Naive thymus-derived CD4-positive, alpha-beta T cell (primary cell): ENCODE data around the gene SMIM5. TPM values are rescaled to one million over a fixed set of nuclear protein-coding genes. Genes with fewer than 3 reads are reported as not detected.
"Not testable (repeated sequence)": the region's sequence is repeated elsewhere in the genome, so short reads cannot be mapped to it uniquely, and the experiment has no call there.

Source experiments
- ATAC-seq: fragments of 150-1000 bp; cut with Tn5 transposase; 2 replicates; pipeline ENCODE4 v1.10.0; 2021; ENCODE audit warnings: mild to moderate bottlenecking, moderate library complexity
- CTCF ChIA-PET: fragments of 350-600 bp; sonication (Branson Sonifier 250); formaldehyde crosslinking; loops from one replicate; lab custom pipeline; 2021; ENCODE audit warnings: antibody characterized with exemption; lab: Charles Lee
- POLR2A ChIA-PET: fragments of 350-600 bp; sonication (Branson Sonifier 250); formaldehyde crosslinking; loops from one replicate; lab custom pipeline; 2021; ENCODE audit warnings: antibody characterized with exemption, inconsistent platforms; lab: Charles Lee
- DNase-seq, 9 donors: peaks; one replicate each; pipeline versions ENCODE4 v3.0.0 to v3.0.0-alpha.2; 2020 to 2022; ENCODE audit warnings: mixed read lengths in 1 of 9
- H3K27ac ChIP-seq: one replicate; pipeline ENCODE4 v1.7.0; 2013; ENCODE audit warnings: mild to moderate bottlenecking, low read depth, low read length, moderate library complexity
- H3K27me3 ChIP-seq, 2 donors: one replicate each; pipeline ENCODE4 v1.7.0; 2013; ENCODE audit warnings: low read length in 2 of 2, mild to moderate bottlenecking in 2 of 2, moderate library complexity in 2 of 2; ENCODE audit not compliant: control insufficient read depth in 2 of 2, insufficient read depth in 2 of 2
- H3K36me3 ChIP-seq, 3 experiments: 1 replicate in 2 of 3; 2 replicates in 1 of 3; pipeline ENCODE4 v1.7.0; 2013; ENCODE audit warnings: low read length in 3 of 3, mild to moderate bottlenecking in 3 of 3, moderate library complexity in 1 of 3; ENCODE audit not compliant: insufficient read depth in 3 of 3, control insufficient read depth in 2 of 3
- H3K4me1 ChIP-seq, 2 donors: one replicate each; pipeline ENCODE4 v1.7.0; 2013; ENCODE audit warnings: low read length in 2 of 2, mild to moderate bottlenecking in 2 of 2, moderate library complexity in 1 of 2; ENCODE audit not compliant: control insufficient read depth in 2 of 2, insufficient read depth in 2 of 2
- H3K4me3 ChIP-seq: 2 replicates; pipeline ENCODE4 v1.7.0; 2013; ENCODE audit warnings: mild to moderate bottlenecking, low read length
- H3K9me3 ChIP-seq, 3 experiments: 1 replicate in 2 of 3; 2 replicates in 1 of 3; pipeline ENCODE4 v1.7.0; 2013; ENCODE audit warnings: low read length in 3 of 3; ENCODE audit not compliant: control insufficient read depth in 2 of 3
- H3K27ac Mint-ChIP-seq, 9 donors: one replicate each; pipeline ENCODE4 v1.8.0; 2020 to 2022; ENCODE audit warnings: mixed read lengths in 9 of 9, mild to moderate bottlenecking in 8 of 9, moderate library complexity in 5 of 9, inconsistent platforms in 2 of 9
- H3K27me3 Mint-ChIP-seq, 5 donors: one replicate each; pipeline ENCODE4 v1.8.0; 2021 to 2022; ENCODE audit warnings: mixed read lengths in 5 of 5, mild to moderate bottlenecking in 1 of 5
- H3K36me3 Mint-ChIP-seq, 5 donors: one replicate each; pipeline ENCODE4 v1.8.0; 2020 to 2022; ENCODE audit warnings: mixed read lengths in 5 of 5, mild to moderate bottlenecking in 3 of 5, inconsistent platforms in 1 of 5
- H3K4me1 Mint-ChIP-seq, 7 donors: one replicate each; pipeline ENCODE4 v1.8.0; 2020 to 2022; ENCODE audit warnings: mixed read lengths in 7 of 7, mild to moderate bottlenecking in 3 of 7, inconsistent platforms in 1 of 7
- H3K4me3 Mint-ChIP-seq, 10 donors: one replicate each; pipeline ENCODE4 v1.8.0; 2020 to 2022; ENCODE audit warnings: mild to moderate bottlenecking in 10 of 10, mixed read lengths in 10 of 10, moderate library complexity in 6 of 10, inconsistent platforms in 2 of 10
- H3K9me3 Mint-ChIP-seq, 11 donors: one replicate each; pipeline ENCODE4 v1.8.0; 2020 to 2022; ENCODE audit warnings: mixed read lengths in 11 of 11, mild to moderate bottlenecking in 4 of 11, inconsistent platforms in 1 of 11, moderate library complexity in 1 of 11
- intact Hi-C, 2 donors: fragments of 100-400 bp; cut with micrococcal nuclease; formaldehyde crosslinking; loops; one replicate each; pipeline ENCODE4 v1.15.1; 2023
- polyA plus RNA-seq, 2 donors: library from polyadenylated mRNA; unstranded; fragments of 300-500 nt; fragmentation: Illumina TruSeq; gene quantifications; one replicate each; pipeline ENCODE4 v1.2.3, GENCODE V29; 2021
- total RNA-seq, 6 experiments: library from RNA in 5 of 6; stranded (reverse) in 5 of 6; gene quantifications; 1 replicate in 5 of 6; 2 replicates in 1 of 6; pipeline ENCODE4 v1.2.3 and lab custom pipeline; 2021 to 2026

The SMIM5 gene
- total and polyA plus RNA-seq, 7 experiments from 2014 or later: 0.06 to 2.4 (median 0.82) TPM

- H3K27ac Mint-ChIP-seq, H3K4me3 Mint-ChIP-seq, H3K36me3 ChIP-seq, H3K4me3 ChIP-seq, ATAC-seq, H3K27me3 ChIP-seq, H3K4me1 ChIP-seq, H3K27ac ChIP-seq, H3K9me3 Mint-ChIP-seq, DNase-seq, H3K9me3 ChIP-seq, POLR2A ChIA-PET, H3K27me3 Mint-ChIP-seq, H3K36me3 Mint-ChIP-seq, CTCF ChIA-PET: not testable (repeated sequence)
- intact Hi-C loops: loop anchor here in 1 of 2 donors (5.0 kb wide), 1 partner anchor 899 kb away; no protein-coding TSS in a partner anchor
- peaks cover 0 to 11% (median 7%) of the 10 kb centered on the region in 7 donors for H3K4me1 Mint-ChIP-seq
Measured at GRCh38 chr17:75593430-75593829, 39.8 kb upstream of the SMIM5 start.

GRCh38 chr17:75594499-75595283 lies 38.5 kb upstream of the SMIM5 start:
- Histone ChIP-seq H3K4me1 (no peaks in the 10 kb centered on the region), H3K27me3 (no peaks in the 10 kb centered on the region), H3K4me3 (no peak overlapping the region), H3K27ac (no peak overlapping the region), H3K36me3 (peaks cover 0 to 3% (median 0%) of the 10 kb centered on the region in 3 experiments), H3K9me3 (no peaks in the 10 kb centered on the region)
- no peak for DNase-seq
- POLR2A ChIA-PET: no interaction called here
- CTCF ChIA-PET: no interaction called here
- Mint-ChIP-seq H3K36me3 (no peaks in the 10 kb centered on the region), H3K27me3 (no peaks in the 10 kb centered on the region), H3K27ac (no peak overlapping the region), H3K4me1 (peaks cover 0 to 11% (median 7%) of the 10 kb centered on the region in 7 donors), H3K4me3 (no peak overlapping the region), H3K9me3 (no peaks in the 10 kb centered on the region)
- no peak for ATAC-seq
- intact Hi-C loops: loop anchor here in 1 of 2 donors (5.0 kb wide), 1 partner anchor 898 kb away; no protein-coding TSS in a partner anchor

GRCh38 chr17:75595284-75595919 lies 37.8 kb upstream of the SMIM5 start:
- Histone ChIP-seq H3K4me1 (no peaks in the 10 kb centered on the region), H3K4me3 (no peak overlapping the region), H3K9me3 (no peaks in the 10 kb centered on the region), H3K27me3 (no peaks in the 10 kb centered on the region), H3K27ac (no peak overlapping the region), H3K36me3 (peaks cover 0 to 3% (median 0%) of the 10 kb centered on the region in 3 experiments)
- POLR2A ChIA-PET: no interaction called here
- no peak overlapping the region for H3K27ac Mint-ChIP-seq
- no peaks in the 10 kb centered on the region for H3K9me3 Mint-ChIP-seq
- H3K27me3 Mint-ChIP-seq: no peaks in the 10 kb centered on the region
- DNase-seq: no peak
- no peak overlapping the region for H3K4me3 Mint-ChIP-seq
- CTCF ChIA-PET: no interaction called here
- H3K36me3 Mint-ChIP-seq: no peaks in the 10 kb centered on the region
- H3K4me1 Mint-ChIP-seq: peaks cover 0 to 8% (median 5%) of the 10 kb centered on the region in 7 donors
- no peak for ATAC-seq
- intact Hi-C loops: no loop called here

GRCh38 chr17:75595920-75596313 lies 37.3 kb upstream of the SMIM5 start:
- Histone ChIP-seq H3K27me3 (no peaks in the 10 kb centered on the region), H3K4me3 (no peak overlapping the region), H3K36me3 (peaks cover 0 to 3% (median 0%) of the 10 kb centered on the region in 3 experiments), H3K27ac (no peak overlapping the region), H3K4me1 (no peaks in the 10 kb centered on the region), H3K9me3 (no peaks in the 10 kb centered on the region)
- intact Hi-C loops: no loop called here
- ATAC-seq (no peak), DNase-seq (no peak)
- H3K27ac Mint-ChIP-seq: no peak overlapping the region
- peaks cover 0 to 6% (median 3%) of the 10 kb centered on the region in 7 donors for H3K4me1 Mint-ChIP-seq
- no peaks in the 10 kb centered on the region for H3K36me3 Mint-ChIP-seq
- H3K9me3 Mint-ChIP-seq: no peaks in the 10 kb centered on the region
- POLR2A ChIA-PET: no interaction called here
- CTCF ChIA-PET: no interaction called here
- no peaks in the 10 kb centered on the region for H3K27me3 Mint-ChIP-seq
- no peak overlapping the region for H3K4me3 Mint-ChIP-seq

- POLR2A ChIA-PET: no interaction called here
- ATAC-seq (no peak), DNase-seq (no peak)
- Histone ChIP-seq H3K9me3 (no peaks in the 10 kb centered on the region), H3K36me3 (peaks cover 0 to 2% (median 0%) of the 10 kb centered on the region in 3 experiments), H3K4me3 (no peak overlapping the region), H3K27ac (no peak overlapping the region), H3K27me3 (no peaks in the 10 kb centered on the region), H3K4me1 (no peaks in the 10 kb centered on the region)
- H3K27ac Mint-ChIP-seq: no peak overlapping the region
- no peaks in the 10 kb centered on the region for H3K27me3 Mint-ChIP-seq
- no peaks in the 10 kb centered on the region for H3K36me3 Mint-ChIP-seq
- peaks cover 0 to under 1% (median 0%) of the 10 kb centered on the region in 7 donors for H3K4me1 Mint-ChIP-seq
- no peak overlapping the region for H3K4me3 Mint-ChIP-seq
- CTCF ChIA-PET: interaction anchor here (0.6 kb wide), 1 partner anchor 45 kb away, joined by 4 read pairs; no protein-coding TSS in a partner anchor
- intact Hi-C loops: no loop called here
- H3K9me3 Mint-ChIP-seq: no peaks in the 10 kb centered on the region
Measured at GRCh38 chr17:75596320-75597087, 36.7 kb upstream of the SMIM5 start.

GRCh38 chr17:75601057-75601987 lies 31.9 kb upstream of the SMIM5 start:
- POLR2A ChIA-PET: interaction anchor here (0.6 to 0.7 kb wide), 2 partner anchors 20 to 123 kb away, joined by 3 to 5 read pairs; no protein-coding TSS in a partner anchor
- ATAC-seq (peak; percentile 89), DNase-seq (peak; percentile 25 to 68 (median 45))
- Mint-ChIP-seq H3K4me1 (peaks cover 0 to 6% (median 0%) of the 10 kb centered on the region in 7 donors), H3K4me3 (no peak overlapping the region), H3K27me3 (no peaks in the 10 kb centered on the region), H3K9me3 (no peaks in the 10 kb centered on the region), H3K36me3 (no peaks in the 10 kb centered on the region), H3K27ac (no peak overlapping the region)
- intact Hi-C loops: no loop called here
- H3K36me3 ChIP-seq: no peaks in the 10 kb centered on the region
- H3K27ac ChIP-seq: no peak overlapping the region
- H3K27me3 ChIP-seq: no peaks in the 10 kb centered on the region
- H3K4me1 ChIP-seq: no peaks in the 10 kb centered on the region
- CTCF ChIA-PET: interaction anchor here (0.6 to 1.6 kb wide), 8 partner anchors 9 to 174 kb away, joined by 3 to 7 read pairs (median 3); partner anchors contain the start of gene SMIM5
- H3K4me3 ChIP-seq: no peak overlapping the region
- no peaks in the 10 kb centered on the region for H3K9me3 ChIP-seq
